Liver (tissue), 9 donors: ENCODE results near the gene JMJD1C. TPM values are rescaled to one million over a fixed set of nuclear protein-coding genes. Genes with fewer than 3 reads are reported as not detected.

Source experiments
- DNase-seq: peaks from one replicate; pipeline ENCODE4 v3.0.0-alpha.2; 2017; ENCODE audit warnings: low spot score
- H3K27ac ChIP-seq, 2 donors: one replicate each; pipeline ENCODE4 v1.7.0; 2013; ENCODE audit warnings: inconsistent platforms in 2 of 2, low read length in 2 of 2, control low read depth in 1 of 2, low read depth in 1 of 2, mild to moderate bottlenecking in 1 of 2
- H3K27me3 ChIP-seq, 4 donors: one replicate each; pipeline versions ENCODE4 v1.6.1 to v1.7.0; 2013; ENCODE audit warnings: low read length in 3 of 4, inconsistent platforms in 1 of 4, mild to moderate bottlenecking in 1 of 4, moderate library complexity in 1 of 4; ENCODE audit not compliant: control insufficient read depth in 4 of 4, insufficient read depth in 4 of 4
- H3K36me3 ChIP-seq, 4 donors: one replicate each; pipeline versions ENCODE4 v1.6.1 to v1.7.0; 2013; ENCODE audit warnings: low read length in 3 of 4, mild to moderate bottlenecking in 3 of 4, low read depth in 1 of 4, moderate library complexity in 1 of 4; ENCODE audit not compliant: control insufficient read depth in 4 of 4, insufficient read depth in 3 of 4
- H3K4me1 ChIP-seq, 4 donors: one replicate each; pipeline versions ENCODE4 v1.6.1 to v1.7.0; 2013; ENCODE audit warnings: low read length in 3 of 4, mild to moderate bottlenecking in 3 of 4, moderate library complexity in 1 of 4; ENCODE audit not compliant: control insufficient read depth in 4 of 4, insufficient read depth in 4 of 4
- H3K4me3 ChIP-seq, 3 donors: one replicate each; pipeline versions ENCODE4 v1.6.1 to v1.7.0; 2013; ENCODE audit warnings: low read length in 3 of 3, control low read depth in 1 of 3, low read depth in 1 of 3, mild to moderate bottlenecking in 1 of 3
- H3K9ac ChIP-seq, 2 donors: one replicate each; pipeline ENCODE4 v1.7.0; 2013; ENCODE audit warnings: low read length in 2 of 2, mild to moderate bottlenecking in 2 of 2, moderate library complexity in 2 of 2, control low read depth in 1 of 2, low read depth in 1 of 2
- H3K9me3 ChIP-seq, 4 donors: one replicate each; pipeline versions ENCODE4 v1.6.1 to v1.7.0; 2013; ENCODE audit warnings: low read length in 3 of 4; ENCODE audit not compliant: control insufficient read depth in 4 of 4
- EGR1 ChIP-seq, 2 donors: IDR thresholded peaks; 2 replicates each; pipeline ENCODE4 v1.6.1; 2016 to 2018; ENCODE audit warnings: antibody characterized with exemption in 2 of 2, low read depth in 2 of 2
- FOXA1 ChIP-seq: IDR thresholded peaks from 2 replicates; pipeline ENCODE4 v1.6.1; 2016; ENCODE audit warnings: antibody characterized with exemption
- FOXA2 ChIP-seq: IDR thresholded peaks from 2 replicates; pipeline ENCODE4 v1.6.1; 2016; ENCODE audit warnings: antibody characterized with exemption
- GABPA ChIP-seq, 2 donors: IDR thresholded peaks in 1 of 2; conservative IDR thresholded peaks in 1 of 2; 2 replicates each; pipeline ENCODE4 v1.6.1; 2016; ENCODE audit warnings: antibody characterized with exemption in 2 of 2, mild to moderate bottlenecking in 1 of 2, moderate library complexity in 1 of 2
- HNF4A ChIP-seq, 2 donors: conservative IDR thresholded peaks; 2 replicates each; pipeline ENCODE4 v1.6.1; 2016; ENCODE audit warnings: antibody characterized with exemption in 2 of 2, mild to moderate bottlenecking in 2 of 2
- HNF4G ChIP-seq: IDR thresholded peaks from 2 replicates; pipeline ENCODE4 v1.6.1; 2016; ENCODE audit warnings: antibody characterized with exemption
- JUND ChIP-seq, 2 donors: IDR thresholded peaks; 2 replicates each; pipeline ENCODE4 v1.6.1; 2016; ENCODE audit warnings: antibody characterized with exemption in 2 of 2
- NR2F2 ChIP-seq: IDR thresholded peaks from 2 replicates; pipeline ENCODE4 v1.6.1; 2016; ENCODE audit warnings: antibody characterized with exemption
- RAD21 ChIP-seq, 2 donors: IDR thresholded peaks; 2 replicates each; pipeline ENCODE4 v1.6.1; 2016; ENCODE audit warnings: antibody characterized with exemption in 2 of 2, mild to moderate bottlenecking in 2 of 2
- RXRA ChIP-seq, 2 donors: IDR thresholded peaks; 2 replicates each; pipeline ENCODE4 v1.6.1; 2017 to 2018; ENCODE audit warnings: antibody characterized with exemption in 2 of 2, mild to moderate bottlenecking in 1 of 2
- SP1 ChIP-seq: IDR thresholded peaks from 2 replicates; pipeline ENCODE4 v1.6.1; 2018; ENCODE audit warnings: antibody characterized with exemption, mild to moderate bottlenecking
- TAF1 ChIP-seq: conservative IDR thresholded peaks from 2 replicates; pipeline ENCODE4 v1.6.1; 2016; ENCODE audit warnings: antibody characterized with exemption, mild to moderate bottlenecking
- YY1 ChIP-seq: IDR thresholded peaks from 2 replicates; pipeline ENCODE4 v1.6.1; 2016; ENCODE audit warnings: antibody characterized with exemption, mild to moderate bottlenecking
- WGBS: extraction: QIAGEN DNeasy Blood & Tissue Kit; methylation state at CpG from one replicate; pipeline ENCODE4 v1.1.7; 2013; 5-methylcytosine and 5-hydroxymethylcytosine counted together
- polyA plus RNA-seq, 2 donors: library from polyadenylated mRNA; stranded (reverse) in 1 of 2; unstranded in 1 of 2; fragments of 200-250 nt in 1 of 2; fragments of >200 nt in 1 of 2; fragmentation: Nextera tagmentation in 1 of 2; extraction: Ambion mirVana in 1 of 2; gene quantifications; one replicate each; pipeline versions ENCODE4 v1.2.1 to v1.2.3, GENCODE V29; 2013 to 2015
- total RNA-seq, 2 donors: library from RNA; depleted of rRNA; stranded (reverse); fragments of >200 nt; gene quantifications; one replicate each; pipeline ENCODE4 v1.2.3, GENCODE V29; 2014
- TF ChIP-seq, protein P1 (sequence below): IDR thresholded peaks from 2 replicates; pipeline ENCODE4 v1.6.1; 2016; ENCODE audit warnings: antibody characterized with exemption
- TF ChIP-seq, protein P2 (sequence below): fragments of 150-350 bp; IDR thresholded peaks from 2 replicates; pipeline ENCODE4 v1.5.1; 2017; ENCODE audit warnings: improper control_type of control experiment, low read depth, low read length; ENCODE audit not compliant: missing input control
- TF ChIP-seq, protein P3 (sequence below): IDR thresholded peaks from 2 replicates; pipeline ENCODE4 v1.6.1; 2016; ENCODE audit warnings: antibody characterized with exemption
- TF ChIP-seq, protein P4 (sequence below): IDR thresholded peaks from 2 replicates; pipeline ENCODE4 v1.6.1; 2016; ENCODE audit warnings: antibody characterized with exemption, mild to moderate bottlenecking
- TF ChIP-seq, protein P5 (sequence below): IDR thresholded peaks from 2 replicates; pipeline ENCODE4 v1.6.1; 2016; ENCODE audit warnings: antibody characterized with exemption
- donor health status: healthy.
- donor health status: healthy.
- donor health status: healthy.
- donor health status: healthy.
- donor health status: healthy.

Gene JMJD1C
- total and polyA plus RNA-seq, 4 donors = 11.0 to 93.1 (median 56.0) TPM

DNA sequence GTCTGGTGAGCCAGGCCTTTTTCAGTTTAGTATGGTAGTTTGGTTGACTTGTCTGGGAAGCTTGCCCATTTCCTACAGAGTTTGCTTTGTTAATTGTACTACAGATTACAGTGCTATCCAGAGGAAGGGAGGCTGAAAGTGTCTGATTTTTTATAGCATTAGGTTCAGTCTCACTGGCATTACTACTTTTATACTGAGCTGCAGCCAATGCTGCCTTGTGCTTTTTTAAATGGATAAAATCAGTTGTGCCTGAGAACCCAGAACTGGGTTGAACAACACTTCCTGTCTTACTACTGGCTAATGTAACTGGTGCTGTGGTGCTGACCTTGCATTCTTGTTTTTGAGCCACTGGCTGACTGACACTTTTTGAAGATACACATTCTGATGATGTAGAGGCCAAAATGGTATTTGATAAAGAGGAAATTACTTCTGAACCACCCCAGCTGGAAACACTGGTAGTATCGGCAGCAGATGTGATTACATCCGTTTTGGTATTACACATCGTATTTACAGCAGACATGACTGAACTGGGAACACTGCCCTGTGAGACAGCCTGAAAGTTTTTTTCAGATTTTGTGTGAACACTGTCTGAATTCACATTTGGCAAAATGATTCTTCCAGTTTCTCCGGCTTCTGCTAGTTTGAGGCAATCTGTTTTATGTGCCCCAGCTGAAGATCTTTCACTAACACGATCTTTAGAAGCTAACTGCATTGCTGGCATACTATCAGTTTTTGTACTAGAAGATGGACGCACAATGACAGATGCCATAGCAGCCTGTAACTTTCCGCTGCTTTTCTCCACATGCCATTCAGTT lies 258.6 kb downstream of the JMJD1C start:
- Histone ChIP-seq H3K27me3 (no peaks in the 10 kb centered on the region), H3K36me3 (peaks cover 5 to 38% (median 21%) of the 10 kb centered on the region in 4 donors), H3K4me1 (peaks cover 0 to 32% (median 15%) of the 10 kb centered on the region in 4 donors), H3K9me3 (no peaks in the 10 kb centered on the region), H3K9ac (no peak overlapping the region), H3K27ac (peak overlapping the region; percentile 5 to 40), H3K4me3 (no peak overlapping the region)
- DNase-seq = no peak
- no peak for TF ChIP-seq TAF1
- no peak for TF ChIP-seq HNF4G
- peak in 1 of 2 donors; percentile 13 for TF ChIP-seq RXRA (IDR thresholded peaks at IDR 0.05)
- TF ChIP-seq, protein P1, sequence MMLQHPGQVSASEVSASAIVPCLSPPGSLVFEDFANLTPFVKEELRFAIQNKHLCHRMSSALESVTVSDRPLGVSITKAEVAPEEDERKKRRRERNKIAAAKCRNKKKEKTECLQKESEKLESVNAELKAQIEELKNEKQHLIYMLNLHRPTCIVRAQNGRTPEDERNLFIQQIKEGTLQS = no peak
- TF ChIP-seq JUND (IDR thresholded peaks at IDR 0.05) = no peak
- TF ChIP-seq EGR1 (IDR thresholded peaks at IDR 0.05; ENCODE audit: low read depth in 2 of 2) = no peak
- TF ChIP-seq GABPA (IDR thresholded peaks at IDR 0.05 in 1 of 2, conservative IDR thresholded peaks at IDR 0.05 in 1 of 2) = no peak
- TF ChIP-seq, protein P2, sequence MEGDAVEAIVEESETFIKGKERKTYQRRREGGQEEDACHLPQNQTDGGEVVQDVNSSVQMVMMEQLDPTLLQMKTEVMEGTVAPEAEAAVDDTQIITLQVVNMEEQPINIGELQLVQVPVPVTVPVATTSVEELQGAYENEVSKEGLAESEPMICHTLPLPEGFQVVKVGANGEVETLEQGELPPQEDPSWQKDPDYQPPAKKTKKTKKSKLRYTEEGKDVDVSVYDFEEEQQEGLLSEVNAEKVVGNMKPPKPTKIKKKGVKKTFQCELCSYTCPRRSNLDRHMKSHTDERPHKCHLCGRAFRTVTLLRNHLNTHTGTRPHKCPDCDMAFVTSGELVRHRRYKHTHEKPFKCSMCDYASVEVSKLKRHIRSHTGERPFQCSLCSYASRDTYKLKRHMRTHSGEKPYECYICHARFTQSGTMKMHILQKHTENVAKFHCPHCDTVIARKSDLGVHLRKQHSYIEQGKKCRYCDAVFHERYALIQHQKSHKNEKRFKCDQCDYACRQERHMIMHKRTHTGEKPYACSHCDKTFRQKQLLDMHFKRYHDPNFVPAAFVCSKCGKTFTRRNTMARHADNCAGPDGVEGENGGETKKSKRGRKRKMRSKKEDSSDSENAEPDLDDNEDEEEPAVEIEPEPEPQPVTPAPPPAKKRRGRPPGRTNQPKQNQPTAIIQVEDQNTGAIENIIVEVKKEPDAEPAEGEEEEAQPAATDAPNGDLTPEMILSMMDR = no peak
- TF ChIP-seq, protein P3, sequence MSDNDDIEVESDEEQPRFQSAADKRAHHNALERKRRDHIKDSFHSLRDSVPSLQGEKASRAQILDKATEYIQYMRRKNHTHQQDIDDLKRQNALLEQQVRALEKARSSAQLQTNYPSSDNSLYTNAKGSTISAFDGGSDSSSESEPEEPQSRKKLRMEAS = no peak
- TF ChIP-seq, protein P4, sequence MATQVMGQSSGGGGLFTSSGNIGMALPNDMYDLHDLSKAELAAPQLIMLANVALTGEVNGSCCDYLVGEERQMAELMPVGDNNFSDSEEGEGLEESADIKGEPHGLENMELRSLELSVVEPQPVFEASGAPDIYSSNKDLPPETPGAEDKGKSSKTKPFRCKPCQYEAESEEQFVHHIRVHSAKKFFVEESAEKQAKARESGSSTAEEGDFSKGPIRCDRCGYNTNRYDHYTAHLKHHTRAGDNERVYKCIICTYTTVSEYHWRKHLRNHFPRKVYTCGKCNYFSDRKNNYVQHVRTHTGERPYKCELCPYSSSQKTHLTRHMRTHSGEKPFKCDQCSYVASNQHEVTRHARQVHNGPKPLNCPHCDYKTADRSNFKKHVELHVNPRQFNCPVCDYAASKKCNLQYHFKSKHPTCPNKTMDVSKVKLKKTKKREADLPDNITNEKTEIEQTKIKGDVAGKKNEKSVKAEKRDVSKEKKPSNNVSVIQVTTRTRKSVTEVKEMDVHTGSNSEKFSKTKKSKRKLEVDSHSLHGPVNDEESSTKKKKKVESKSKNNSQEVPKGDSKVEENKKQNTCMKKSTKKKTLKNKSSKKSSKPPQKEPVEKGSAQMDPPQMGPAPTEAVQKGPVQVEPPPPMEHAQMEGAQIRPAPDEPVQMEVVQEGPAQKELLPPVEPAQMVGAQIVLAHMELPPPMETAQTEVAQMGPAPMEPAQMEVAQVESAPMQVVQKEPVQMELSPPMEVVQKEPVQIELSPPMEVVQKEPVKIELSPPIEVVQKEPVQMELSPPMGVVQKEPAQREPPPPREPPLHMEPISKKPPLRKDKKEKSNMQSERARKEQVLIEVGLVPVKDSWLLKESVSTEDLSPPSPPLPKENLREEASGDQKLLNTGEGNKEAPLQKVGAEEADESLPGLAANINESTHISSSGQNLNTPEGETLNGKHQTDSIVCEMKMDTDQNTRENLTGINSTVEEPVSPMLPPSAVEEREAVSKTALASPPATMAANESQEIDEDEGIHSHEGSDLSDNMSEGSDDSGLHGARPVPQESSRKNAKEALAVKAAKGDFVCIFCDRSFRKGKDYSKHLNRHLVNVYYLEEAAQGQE = no peak
- TF ChIP-seq YY1 = no peak
- TF ChIP-seq NR2F2 = peak; percentile 76
- no peak for TF ChIP-seq SP1
- TF ChIP-seq FOXA2 = no peak
- TF ChIP-seq HNF4A (conservative IDR thresholded peaks at IDR 0.05) = no peak
- peak; percentile 31 to 35 for TF ChIP-seq RAD21 (IDR thresholded peaks at IDR 0.05)
- TF ChIP-seq, protein P5, sequence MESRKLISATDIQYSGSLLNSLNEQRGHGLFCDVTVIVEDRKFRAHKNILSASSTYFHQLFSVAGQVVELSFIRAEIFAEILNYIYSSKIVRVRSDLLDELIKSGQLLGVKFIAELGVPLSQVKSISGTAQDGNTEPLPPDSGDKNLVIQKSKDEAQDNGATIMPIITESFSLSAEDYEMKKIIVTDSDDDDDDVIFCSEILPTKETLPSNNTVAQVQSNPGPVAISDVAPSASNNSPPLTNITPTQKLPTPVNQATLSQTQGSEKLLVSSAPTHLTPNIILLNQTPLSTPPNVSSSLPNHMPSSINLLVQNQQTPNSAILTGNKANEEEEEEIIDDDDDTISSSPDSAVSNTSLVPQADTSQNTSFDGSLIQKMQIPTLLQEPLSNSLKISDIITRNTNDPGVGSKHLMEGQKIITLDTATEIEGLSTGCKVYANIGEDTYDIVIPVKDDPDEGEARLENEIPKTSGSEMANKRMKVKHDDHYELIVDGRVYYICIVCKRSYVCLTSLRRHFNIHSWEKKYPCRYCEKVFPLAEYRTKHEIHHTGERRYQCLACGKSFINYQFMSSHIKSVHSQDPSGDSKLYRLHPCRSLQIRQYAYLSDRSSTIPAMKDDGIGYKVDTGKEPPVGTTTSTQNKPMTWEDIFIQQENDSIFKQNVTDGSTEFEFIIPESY = no peak
- no peak for TF ChIP-seq FOXA1
- 67% methylated on average over 7 of the region's 7 CpGs for WGBS
